ENCODE measurements around the gene PPA1. TPM values are rescaled to one million over a fixed set of nuclear protein-coding genes. Genes with fewer than 3 reads are reported as not detected.

PPA1 gene
- total RNA-seq, 2 experiments from 2014 or later = 69.0 to 69.3 TPM

DNA sequence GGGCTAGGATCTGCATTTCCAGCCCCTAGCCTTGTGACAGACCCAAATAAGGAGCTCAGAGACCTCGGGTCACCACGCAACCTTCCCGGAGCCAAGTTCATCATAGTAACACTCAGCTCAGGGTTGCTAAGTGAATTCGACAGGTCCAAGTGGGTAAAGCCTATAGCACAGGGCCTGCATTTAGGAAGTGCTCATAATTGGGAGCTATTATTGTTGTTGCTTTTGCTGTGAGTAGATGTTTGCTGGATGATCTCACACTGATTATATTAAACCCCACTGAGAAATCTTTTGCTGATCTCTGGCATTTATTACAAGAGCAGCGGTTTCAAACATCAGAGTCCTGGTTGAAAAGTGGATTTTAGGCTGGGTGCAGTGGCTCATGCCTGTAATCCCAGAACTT lies 42.6 kb downstream of the PPA1 start:
- Mint-ChIP-seq H3K4me1 (ENCODE audit: low read depth) (no peaks in the 10 kb centered on the region), H3K36me3 (ENCODE audit: low read depth) (no peaks in the 10 kb centered on the region), H3K27me3 (no peaks in the 10 kb centered on the region), H3K27ac (no peak overlapping the region), H3K9me3 (no peaks in the 10 kb centered on the region), H3K4me3 (no peak overlapping the region)
- H3K9me3 ChIP-seq (ENCODE audit: control insufficient read depth in 1 of 2, insufficient read depth in 1 of 2, low read length in 2 of 2) = no peaks in the 10 kb centered on the region
- no peak for TF ChIP-seq CTCF (IDR thresholded peaks at IDR 0.05)
- intact Hi-C loops (cut with DNase I, micrococcal nuclease) = no loop called here
- no peaks in the 10 kb centered on the region for H3K36me3 ChIP-seq (ENCODE audit: insufficient read depth, low read length)
- ChIA-PET POLR2A (no interaction called here), CTCF (no interaction called here)
- no peaks in the 10 kb centered on the region for H3K27me3 ChIP-seq (ENCODE audit: control insufficient read depth in 1 of 2, insufficient read depth in 2 of 2, low read length in 2 of 2)
- DNase-seq (no peak), ATAC-seq (ENCODE audit: poor library complexity) (no peak)
- H3K27ac ChIP-seq (ENCODE audit: low read depth in 1 of 2, low read length in 2 of 2) = no peak overlapping the region
- no peaks in the 10 kb centered on the region for H3K4me1 ChIP-seq (ENCODE audit: insufficient read depth, low read length)
- no peak overlapping the region for H3K4me3 ChIP-seq (ENCODE audit: low read length)

DNA sequence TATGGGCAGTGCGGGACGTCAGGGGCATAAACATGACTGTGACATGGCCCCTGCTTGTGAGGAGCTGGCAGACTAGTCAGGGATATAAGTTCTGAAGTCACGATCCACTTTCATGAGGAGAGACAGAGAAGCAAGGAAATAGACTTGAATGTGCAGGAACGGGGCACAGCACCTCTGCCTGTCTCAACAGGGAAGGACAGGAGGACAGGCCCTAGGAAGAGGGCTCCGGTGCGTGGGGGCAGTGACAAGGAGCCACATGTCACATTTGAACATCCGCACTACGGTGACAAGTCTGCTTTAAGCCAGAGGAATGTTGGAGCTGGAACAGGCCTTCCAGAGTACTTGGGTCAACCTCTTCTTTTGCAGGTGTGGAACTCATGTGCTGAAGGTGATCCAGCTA lies 43.1 kb downstream of the PPA1 start:
- Mint-ChIP-seq H3K4me3 (no peak overlapping the region), H3K27ac (no peak overlapping the region), H3K36me3 (ENCODE audit: low read depth) (no peaks in the 10 kb centered on the region), H3K27me3 (no peaks in the 10 kb centered on the region), H3K4me1 (ENCODE audit: low read depth) (no peaks in the 10 kb centered on the region), H3K9me3 (no peaks in the 10 kb centered on the region)
- Histone ChIP-seq H3K27me3 (ENCODE audit: control insufficient read depth in 1 of 2, insufficient read depth in 2 of 2, low read length in 2 of 2) (no peaks in the 10 kb centered on the region), H3K27ac (ENCODE audit: low read depth in 1 of 2, low read length in 2 of 2) (no peak overlapping the region), H3K9me3 (ENCODE audit: control insufficient read depth in 1 of 2, insufficient read depth in 1 of 2, low read length in 2 of 2) (no peaks in the 10 kb centered on the region), H3K36me3 (ENCODE audit: insufficient read depth, low read length) (no peaks in the 10 kb centered on the region), H3K4me1 (ENCODE audit: insufficient read depth, low read length) (no peaks in the 10 kb centered on the region), H3K4me3 (ENCODE audit: low read length) (no peak overlapping the region)
- no peak for TF ChIP-seq CTCF (IDR thresholded peaks at IDR 0.05)
- no peak for ATAC-seq (ENCODE audit: poor library complexity)
- POLR2A ChIA-PET = no interaction called here
- no peak for DNase-seq
- CTCF ChIA-PET = no interaction called here
- intact Hi-C loops (cut with DNase I, micrococcal nuclease) = no loop called here

GRCh38 chr10:70188768-70189167 lies 44.5 kb downstream of the PPA1 start:
- no peaks in the 10 kb centered on the region for H3K9me3 ChIP-seq (ENCODE audit: control insufficient read depth in 1 of 2, insufficient read depth in 1 of 2, low read length in 2 of 2)
- H3K36me3 Mint-ChIP-seq (ENCODE audit: low read depth) = no peaks in the 10 kb centered on the region
- no peaks in the 10 kb centered on the region for H3K4me1 ChIP-seq (ENCODE audit: insufficient read depth, low read length)
- CTCF ChIA-PET = no interaction called here
- H3K4me3 ChIP-seq (ENCODE audit: low read length) = no peak overlapping the region
- no peaks in the 10 kb centered on the region for H3K9me3 Mint-ChIP-seq
- H3K27me3 ChIP-seq (ENCODE audit: control insufficient read depth in 1 of 2, insufficient read depth in 2 of 2, low read length in 2 of 2) = no peaks in the 10 kb centered on the region
- no peaks in the 10 kb centered on the region for H3K4me1 Mint-ChIP-seq (ENCODE audit: low read depth)
- ATAC-seq (ENCODE audit: poor library complexity) (no peak), DNase-seq (no peak)
- H3K36me3 ChIP-seq (ENCODE audit: insufficient read depth, low read length) = no peaks in the 10 kb centered on the region
- POLR2A ChIA-PET = interaction anchor here (0.6 kb wide), 1 partner anchor 9 kb away, joined by 3 read pairs; no protein-coding TSS in a partner anchor
- no peak overlapping the region for H3K27ac ChIP-seq (ENCODE audit: low read depth in 1 of 2, low read length in 2 of 2)
- H3K4me3 Mint-ChIP-seq = no peak overlapping the region
- H3K27ac Mint-ChIP-seq = no peak overlapping the region
- TF ChIP-seq CTCF (IDR thresholded peaks at IDR 0.05) = no peak
- intact Hi-C loops (cut with DNase I, micrococcal nuclease) = no loop called here
- no peaks in the 10 kb centered on the region for H3K27me3 Mint-ChIP-seq
